H1 (cell line): ENCODE measurements around the gene FCGR2B. TPM values are rescaled to one million over a fixed set of nuclear protein-coding genes. Genes with fewer than 3 reads are reported as not detected.

Source experiments
- CTCF ChIA-PET: fragments of 300-600 bp; sonication (Branson Sonifier 250); formaldehyde crosslinking; loops from one replicate; lab custom pipeline; 2021; ENCODE audit not compliant: partially characterized antibody; lab: Charles Lee
- POLR2A ChIA-PET: fragments of 300-600 bp; sonication (Branson Sonifier 250); formaldehyde crosslinking; loops from one replicate; lab custom pipeline; 2021; ENCODE audit warnings: inconsistent platforms; ENCODE audit not compliant: partially characterized antibody; lab: Charles Lee
- DNase-seq, 2 experiments: peaks; one replicate each; pipeline versions ENCODE4 v3.0.0 to v3.0.0-alpha.2; 2010 to 2022; ENCODE audit warnings: low spot score in 2 of 2, low read depth in 1 of 2, mixed read lengths in 1 of 2
- FAIRE-seq: peaks from 2 replicates; lab custom pipeline; 2011; peaks lifted over from hg19 to GRCh38; lab: Jason Lieb, UNC
- H2AFZ ChIP-seq: 2 replicates; pipeline ENCODE4 v1.8.1; 2012; ENCODE audit warnings: low read length, inconsistent platforms
- H2AK5ac ChIP-seq: 2 replicates; pipeline ENCODE4 v1.6.1; 2013; ENCODE audit warnings: low read depth, low read length
- H2BK120ac ChIP-seq: replicated peaks from 2 replicates; pipeline ENCODE3; 2013; ENCODE audit warnings: low read depth, low read length, inconsistent platforms
- H2BK12ac ChIP-seq: 2 replicates; pipeline ENCODE4 v1.6.1; 2013; ENCODE audit warnings: low read depth, low read length
- H2BK15ac ChIP-seq: 2 replicates; pipeline ENCODE4 v1.6.1; 2013; ENCODE audit warnings: low read length
- H2BK20ac ChIP-seq: 2 replicates; pipeline ENCODE4 v1.6.1; 2013; ENCODE audit warnings: low read length
- H2BK5ac ChIP-seq: 2 replicates; pipeline ENCODE4 v1.6.1; 2013; ENCODE audit warnings: low read depth, low read length
- H3K14ac ChIP-seq: 2 replicates; pipeline ENCODE4 v1.6.1; 2013; ENCODE audit warnings: inconsistent platforms; ENCODE audit not compliant: insufficient read length
- H3K18ac ChIP-seq: 2 replicates; pipeline ENCODE4 v1.6.1; 2013; ENCODE audit warnings: low read length; ENCODE audit errors: extremely low read depth
- H3K23ac ChIP-seq: 2 replicates; pipeline ENCODE4 v1.6.1; 2013; ENCODE audit warnings: inconsistent platforms; ENCODE audit not compliant: insufficient read length
- H3K23me2 ChIP-seq: 2 replicates; pipeline ENCODE4 v1.6.1; 2013; ENCODE audit warnings: low read depth, low read length
- H3K27ac ChIP-seq: 2 replicates; pipeline ENCODE4 v1.6.1; 2011; ENCODE audit warnings: low read depth, low read length, inconsistent platforms
- H3K27me3 ChIP-seq, 4 experiments: replicated peaks in 1 of 4; 1 replicate in 1 of 4; 2 replicates in 3 of 4; pipeline versions ENCODE4 v1.6.1 to v1.8.1; 2011 to 2013; ENCODE audit warnings: low read length in 3 of 4, mild to moderate bottlenecking in 3 of 4, inconsistent platforms in 2 of 4, mixed read lengths in 2 of 4, moderate library complexity in 1 of 4; ENCODE audit not compliant: control insufficient read depth in 3 of 4, insufficient read depth in 3 of 4; ENCODE audit errors: extremely low read depth in 1 of 4
- H3K36me3 ChIP-seq, 4 experiments: 2 replicates each; pipeline versions ENCODE4 v1.6.1 to v1.8.1; 2011 to 2013; ENCODE audit warnings: mild to moderate bottlenecking in 4 of 4, low read length in 3 of 4, moderate library complexity in 2 of 4, control low read depth in 1 of 4, inconsistent platforms in 1 of 4; ENCODE audit not compliant: insufficient read depth in 4 of 4, control insufficient read depth in 2 of 4
- H3K4ac ChIP-seq: replicated peaks from 2 replicates; pipeline ENCODE3; 2013; ENCODE audit warnings: low read length, low read depth, mixed read lengths, inconsistent platforms; ENCODE audit not compliant: insufficient read length
- H3K4me1 ChIP-seq, 4 experiments: replicated peaks in 1 of 4; 1 replicate in 1 of 4; 2 replicates in 3 of 4; pipeline versions ENCODE4 v1.6.1 to v1.8.1; 2011 to 2013; ENCODE audit warnings: low read length in 3 of 4, inconsistent platforms in 2 of 4, mixed read lengths in 1 of 4; ENCODE audit not compliant: insufficient read depth in 4 of 4, control insufficient read depth in 3 of 4
- H3K4me2 ChIP-seq, 2 experiments: 2 replicates each; pipeline versions ENCODE4 v1.6.1 to v1.8.1; 2011 to 2013; ENCODE audit warnings: low read depth in 2 of 2, low read length in 2 of 2, control low read depth in 1 of 2, inconsistent platforms in 1 of 2, mild to moderate bottlenecking in 1 of 2; ENCODE audit not compliant: insufficient read depth in 1 of 2
- H3K4me3 ChIP-seq, 4 experiments: fragments of 200-600, 300-600 bp in 1 of 4; sonication (generic), shearing (Covaris generic), sonication (Bioruptor Twin) in 1 of 4; 2 replicates each; pipeline versions ENCODE4 v1.5.1 to v1.8.1; 2011 to 2016; ENCODE audit warnings: low read length in 4 of 4, low read depth in 3 of 4, control low read depth in 2 of 4, inconsistent platforms in 2 of 4, mild to moderate bottlenecking in 2 of 4, mixed read lengths in 1 of 4, moderate library complexity in 1 of 4; ENCODE audit not compliant: insufficient read depth in 2 of 4; ENCODE audit errors: extremely low read depth in 1 of 4
- H3K56ac ChIP-seq: replicated peaks from 2 replicates; pipeline ENCODE3; 2013; ENCODE audit warnings: low read depth, mild to moderate bottlenecking, mixed read lengths, low read length, inconsistent platforms; ENCODE audit not compliant: insufficient read length
- H3K79me1 ChIP-seq: 2 replicates; pipeline ENCODE4 v1.6.1; 2013; ENCODE audit warnings: low read depth, low read length, control low read depth
- H3K79me2 ChIP-seq, 2 experiments: 2 replicates each; pipeline versions ENCODE4 v1.6.1 to v1.8.1; 2012 to 2013; ENCODE audit warnings: low read length in 2 of 2, mild to moderate bottlenecking in 2 of 2, inconsistent platforms in 1 of 2; ENCODE audit not compliant: insufficient read depth in 2 of 2, control insufficient read depth in 1 of 2
- H3K9ac ChIP-seq, 4 experiments: replicated peaks in 1 of 4; 1 replicate in 1 of 4; 2 replicates in 3 of 4; pipeline versions ENCODE4 v1.6.1 to v1.8.1; 2011 to 2013; ENCODE audit warnings: low read depth in 3 of 4, low read length in 3 of 4, control low read depth in 2 of 4, mild to moderate bottlenecking in 2 of 4, moderate library complexity in 2 of 4, inconsistent platforms in 1 of 4; ENCODE audit errors: extremely low read depth in 1 of 4
- H3K9me3 ChIP-seq, 2 experiments: 2 replicates each; pipeline versions ENCODE4 v1.6.1 to v1.8.1; 2012 to 2013; ENCODE audit warnings: mild to moderate bottlenecking in 2 of 2, moderate library complexity in 2 of 2, control low read depth in 1 of 2, inconsistent platforms in 1 of 2, low read depth in 1 of 2, low read length in 1 of 2, mixed read lengths in 1 of 2; ENCODE audit not compliant: insufficient read depth in 2 of 2
- H4K20me1 ChIP-seq, 2 experiments: replicated peaks in 1 of 2; 2 replicates each; pipeline versions ENCODE3 to v1.8.1; 2011 to 2013; ENCODE audit warnings: inconsistent platforms in 2 of 2, low read length in 2 of 2, mild to moderate bottlenecking in 1 of 2; ENCODE audit not compliant: insufficient read depth in 2 of 2, control insufficient read depth in 1 of 2
- H4K5ac ChIP-seq: 2 replicates; pipeline ENCODE4 v1.6.1; 2013; ENCODE audit warnings: low read length, low read depth, mixed read lengths, inconsistent platforms; ENCODE audit not compliant: insufficient read length
- H4K8ac ChIP-seq: 2 replicates; pipeline ENCODE4 v1.8.0; 2013; ENCODE audit warnings: mild to moderate bottlenecking, moderate library complexity, low read length, inconsistent platforms; ENCODE audit not compliant: insufficient read depth; ENCODE audit errors: extremely low read depth
- H4K91ac ChIP-seq: replicated peaks from 2 replicates; pipeline ENCODE3; 2013; ENCODE audit warnings: low read length, mixed read lengths, inconsistent platforms; ENCODE audit not compliant: insufficient read length
- CHD2 ChIP-seq: IDR thresholded peaks from 2 replicates; pipeline ENCODE4 v1.6.1; 2012; ENCODE audit warnings: low read length, improper control_type of control experiment
- CREB1 ChIP-seq: IDR thresholded peaks from 2 replicates; pipeline ENCODE4 v1.6.1; 2012; ENCODE audit warnings: inconsistent platforms
- MAFK ChIP-seq: IDR thresholded peaks from 2 replicates; pipeline ENCODE4 v1.6.1; 2012; ENCODE audit warnings: low read depth, mild to moderate bottlenecking, improper control_type of control experiment, low read length
- SIN3A ChIP-seq, 2 experiments: IDR thresholded peaks in 1 of 2; conservative IDR thresholded peaks in 1 of 2; 2 replicates each; pipeline ENCODE4 v1.6.1; 2011 to 2012; ENCODE audit warnings: low read length in 2 of 2, improper control_type of control experiment in 1 of 2, low read depth in 1 of 2, mild to moderate bottlenecking in 1 of 2
- SIRT6 ChIP-seq: IDR thresholded peaks from one replicate; pipeline ENCODE4 v1.7.1; 2012; ENCODE audit warnings: low read length, inconsistent platforms
- ZNF274 ChIP-seq: IDR thresholded peaks from 2 replicates; pipeline ENCODE4 v1.7.0; 2012; ENCODE audit warnings: low read length, borderline replicate concordance; ENCODE audit errors: extremely low read depth
- WGBS, 2 experiments: shearing (Covaris generic) in 1 of 2; methylation state at CpG; one replicate each; pipeline versions ENCODE4 v1.1.6 to v1.1.7; 2013 to 2015; ENCODE audit warnings: low lambda C conversion rate in 2 of 2, mixed read lengths in 2 of 2, inconsistent platforms in 1 of 2, low coverage in 1 of 2, missing lambda C conversion rate in 1 of 2; ENCODE audit not compliant: insufficient replicate concordance in 2 of 2, insufficient coverage in 1 of 2, insufficient read length in 1 of 2; ENCODE audit errors: extremely low coverage in 1 of 2, missing lambda C conversion rate in 1 of 2; 5-methylcytosine and 5-hydroxymethylcytosine counted together
- polyA plus RNA-seq, 7 experiments: library from polyadenylated mRNA; depleted of rRNA in 3 of 7; stranded (reverse) in 5 of 7; unstranded in 2 of 7; fragments of >200 nt in 5 of 7; fragments of 200-250 nt in 2 of 7; gene quantifications; 1 replicate in 5 of 7; 2 replicates in 1 of 7; 4 replicates in 1 of 7; pipeline versions ENCODE4 v1.2.1 to v1.2.3, GENCODE V29; 2011 to 2013; ENCODE audit warnings: missing spikeins in 2 of 7, mixed read lengths in 2 of 7
- total RNA-seq: library from RNA; stranded (reverse); fragmentation: NEBNext Ultra II Directional; extraction: Animal tissue kit (Norgen Biotek cat#: 25700); gene quantifications from 2 replicates; pipeline ENCODE4 v1.2.1, GENCODE V29; 2021

FCGR2B gene
- total and polyA plus RNA-seq, 2 of the 8 experiments (the other 6 are each of a cell fraction or from before 2014, with no cell fraction given), result 0.05 TPM; not detected in 1

DNA sequence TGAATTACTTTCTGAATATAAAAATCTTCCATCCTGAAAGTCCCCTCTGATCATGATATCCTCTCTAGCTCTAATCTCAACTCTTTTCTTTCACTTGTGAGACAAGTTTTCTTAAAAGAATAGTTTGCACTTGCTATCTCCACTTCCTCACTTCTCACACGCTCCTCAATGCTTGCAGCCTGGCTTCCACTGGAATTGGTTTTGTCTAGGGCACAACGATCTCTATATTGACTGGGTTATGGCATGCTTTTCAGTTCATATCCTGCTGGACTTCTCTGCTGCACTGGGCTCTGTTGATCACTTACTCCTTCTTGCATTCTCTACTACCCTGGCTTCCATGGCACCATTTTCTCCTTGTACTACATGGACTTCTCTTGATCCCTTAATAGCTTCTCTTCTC is 44.6 kb downstream of the FCGR2B start:
- Histone ChIP-seq H2BK15ac (no peak overlapping the region), H3K23ac (no peak overlapping the region), H3K4me1 (no peaks in the 10 kb centered on the region), H3K14ac (no peak overlapping the region), H3K4me3 (no peak overlapping the region), H3K18ac (no peak overlapping the region), H3K9me3 (no peaks in the 10 kb centered on the region), H2BK20ac (no peak overlapping the region), H4K5ac (no peak overlapping the region), H2AK5ac (no peak overlapping the region), H3K79me1 (no peaks in the 10 kb centered on the region), H2BK5ac (no peak overlapping the region), H2BK12ac (no peak overlapping the region), H4K8ac (no peak overlapping the region), H3K27ac (no peak overlapping the region), H3K23me2 (no peaks in the 10 kb centered on the region), H3K79me2 (no peaks in the 10 kb centered on the region), H2BK120ac (no peak overlapping the region), H2AFZ (no peak overlapping the region), H3K4me2 (no peak overlapping the region), H3K4ac (no peak overlapping the region), H4K20me1 (no peaks in the 10 kb centered on the region), H4K91ac (no peak overlapping the region), H3K36me3 (no peaks in the 10 kb centered on the region), H3K27me3 (peaks cover 0 to 2% (median 0%) of the 10 kb centered on the region in 4 experiments; a peak in 1 of 7 replicates), H3K9ac (no peak overlapping the region), H3K56ac (no peak overlapping the region)
- CTCF ChIA-PET, result interaction anchor here (0.9 to 1.6 kb wide), 2 partner anchors 14 to 18 kb away, joined by 3 to 4 read pairs; no protein-coding TSS in a partner anchor
- DNase-seq, result no peak
- FAIRE-seq, result no peak
- TF ChIP-seq ZNF274 (no peak), CREB1 (no peak), MAFK (no peak), CHD2 (no peak), SIRT6 (no peak), SIN3A (conservative IDR thresholded peaks at IDR 0.05 in 1 of 2, IDR thresholded peaks at IDR 0.05 in 1 of 2; ENCODE audit: low read depth in 1 of 2, low read length in 2 of 2) (no peak)
- POLR2A ChIA-PET, result interaction anchor here (1.7 kb wide), 1 partner anchor 19 kb away, joined by 7 read pairs; no protein-coding TSS in a partner anchor
- WGBS, 2 experiments, result 93% methylated on average over 2 of the region's 2 CpGs; no CpG with 5 or more reads in 1 of the 2 experiments
